Smooth muscle cell (in vitro differentiated cells): Measurements from ENCODE around the gene THAP11. TPM values are rescaled to one million over a fixed set of nuclear protein-coding genes. Genes with fewer than 3 reads are reported as not detected.

Source experiments
- DNase-seq: peaks from one replicate; lab custom pipeline; 2025; ENCODE audit not compliant: unreplicated experiment; lab: John Stamatoyannopoulos, UW
- H2AFZ ChIP-seq: fragments of 200-600 bp; sonication (generic); 2 replicates; pipeline ENCODE4 v1.6.0; 2016; ENCODE audit warnings: antibody characterized with exemption, low read depth, mild to moderate bottlenecking
- H3F3A ChIP-seq: fragments of 200-600 bp; sonication (generic); 2 replicates; pipeline ENCODE4 v1.6.0; 2017; ENCODE audit warnings: antibody characterized with exemption, low read depth
- H3K27ac ChIP-seq: fragments of 200-600 bp; sonication (generic); 2 replicates; pipeline ENCODE4 v1.5.1; 2016; ENCODE audit warnings: low read depth, mild to moderate bottlenecking
- H3K27me3 ChIP-seq: fragments of 200-600 bp; sonication (generic); 2 replicates; pipeline ENCODE4 v1.6.1; 2016; ENCODE audit warnings: low read depth, mild to moderate bottlenecking
- H3K36me3 ChIP-seq: fragments of 200-600 bp; sonication (generic); 2 replicates; pipeline ENCODE4 v1.5.1; 2016; ENCODE audit warnings: low read depth
- H3K4me1 ChIP-seq: fragments of 200-600 bp; sonication (generic); 2 replicates; pipeline ENCODE4 v1.5.1; 2016; ENCODE audit warnings: low read depth
- H3K4me2 ChIP-seq: fragments of 200-600 bp; sonication (generic); 2 replicates; pipeline ENCODE4 v1.6.0; 2016; ENCODE audit warnings: mild to moderate bottlenecking
- H3K4me3 ChIP-seq: fragments of 200-600 bp; sonication (generic); 2 replicates; pipeline ENCODE4 v1.5.1; 2016; ENCODE audit warnings: mild to moderate bottlenecking
- H3K79me2 ChIP-seq: fragments of 200-600 bp; sonication (generic); 2 replicates; pipeline ENCODE4 v1.6.0; 2016; ENCODE audit warnings: low read depth, mild to moderate bottlenecking
- H3K9ac ChIP-seq: fragments of 200-600 bp; sonication (generic); 2 replicates; pipeline ENCODE4 v1.6.0; 2016; ENCODE audit warnings: low read depth
- H3K9me3 ChIP-seq: fragments of 200-600 bp; sonication (generic); replicated peaks from 2 replicates; pipeline ENCODE4 v1.5.1; 2016; ENCODE audit warnings: low read depth
- H4K20me1 ChIP-seq: fragments of 200-600 bp; sonication (generic); 2 replicates; pipeline ENCODE4 v1.6.0; 2016; ENCODE audit warnings: low read depth
- CTCF ChIP-seq: fragments of 200-600 bp; sonication (generic); IDR thresholded peaks from 2 replicates; pipeline ENCODE4 v1.5.1; 2017; ENCODE audit warnings: borderline replicate concordance, mild to moderate bottlenecking, antibody characterized with exemption; ENCODE audit not compliant: insufficient read depth, poor library complexity, severe bottlenecking
- WGBS: methylation state at CpG from one replicate; pipeline ENCODE4 v1.1.7; 2016; ENCODE audit warnings: low lambda C conversion rate; 5-methylcytosine and 5-hydroxymethylcytosine counted together
- polyA plus RNA-seq: library from polyadenylated mRNA; unstranded; fragments of >200 nt; fragmentation: Nextera tagmentation; extraction: Ambion mirVana; gene quantifications from 2 replicates; pipeline ENCODE4 v1.2.1, GENCODE V29; 2016
- total RNA-seq: library from RNA; depleted of rRNA; stranded (reverse); fragments of >200 nt; gene quantifications from 2 replicates; pipeline ENCODE4 v1.2.3, GENCODE V29; 2014

The THAP11 gene
- total and polyA plus RNA-seq, 2 experiments from 2014 or later, result 23.0 to 38.3 TPM

DNA sequence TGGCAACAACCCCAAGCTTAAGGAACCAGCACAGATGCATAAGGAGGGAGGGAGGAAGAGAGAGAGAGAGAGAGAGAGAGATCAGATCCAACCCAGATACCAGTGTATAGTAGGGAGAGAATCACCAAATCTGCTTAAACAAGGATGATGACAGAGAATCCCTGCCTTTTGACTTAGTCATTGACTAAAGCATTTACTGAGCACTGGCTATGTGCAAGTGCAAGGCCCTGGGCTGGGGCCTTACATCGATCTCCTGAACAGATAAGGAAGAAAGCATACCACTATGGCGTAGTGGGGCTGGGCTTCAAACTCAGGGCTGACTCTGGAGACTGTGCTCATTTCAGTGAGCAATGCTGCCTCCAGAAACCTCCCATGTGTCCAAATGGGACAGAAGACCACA lies 19.6 kb upstream of the THAP11 start:
- H3K9me3 ChIP-seq, result no peaks in the 10 kb centered on the region
- no peaks in the 10 kb centered on the region for H3K36me3 ChIP-seq
- H3K4me1 ChIP-seq, result no peaks in the 10 kb centered on the region
- H3K27ac ChIP-seq, result no peak overlapping the region
- no peak for DNase-seq
- no peak overlapping the region for H3K4me2 ChIP-seq
- H3K27me3 ChIP-seq, result no peaks in the 10 kb centered on the region
- H4K20me1 ChIP-seq, result no peaks in the 10 kb centered on the region
- no peaks in the 10 kb centered on the region for H3K79me2 ChIP-seq
- WGBS, result 49% methylated on average over 2 of the region's 2 CpGs
- no peak overlapping the region for H3K4me3 ChIP-seq
- no peaks in the 10 kb centered on the region for H3F3A ChIP-seq
- no peak overlapping the region for H2AFZ ChIP-seq
- H3K9ac ChIP-seq, result no peak overlapping the region
- TF ChIP-seq CTCF, result no peak

- H3K4me3 ChIP-seq, result no peak overlapping the region
- no peak overlapping the region for H3K27ac ChIP-seq
- H3K36me3 ChIP-seq, result no peaks in the 10 kb centered on the region
- H3K4me2 ChIP-seq, result no peak overlapping the region
- no peak overlapping the region for H3K9ac ChIP-seq
- H2AFZ ChIP-seq, result no peak overlapping the region
- WGBS, result 90% methylated on average over 8 of the region's 8 CpGs
- H4K20me1 ChIP-seq, result no peaks in the 10 kb centered on the region
- H3K9me3 ChIP-seq, result no peaks in the 10 kb centered on the region
- no peak for DNase-seq
- H3K4me1 ChIP-seq, result no peaks in the 10 kb centered on the region
- H3F3A ChIP-seq, result no peaks in the 10 kb centered on the region
- no peaks in the 10 kb centered on the region for H3K27me3 ChIP-seq
- TF ChIP-seq CTCF, result no peak
- no peaks in the 10 kb centered on the region for H3K79me2 ChIP-seq
Observed at GRCh38 chr16:67825119-67825518, 17.0 kb upstream of the THAP11 start.

DNA sequence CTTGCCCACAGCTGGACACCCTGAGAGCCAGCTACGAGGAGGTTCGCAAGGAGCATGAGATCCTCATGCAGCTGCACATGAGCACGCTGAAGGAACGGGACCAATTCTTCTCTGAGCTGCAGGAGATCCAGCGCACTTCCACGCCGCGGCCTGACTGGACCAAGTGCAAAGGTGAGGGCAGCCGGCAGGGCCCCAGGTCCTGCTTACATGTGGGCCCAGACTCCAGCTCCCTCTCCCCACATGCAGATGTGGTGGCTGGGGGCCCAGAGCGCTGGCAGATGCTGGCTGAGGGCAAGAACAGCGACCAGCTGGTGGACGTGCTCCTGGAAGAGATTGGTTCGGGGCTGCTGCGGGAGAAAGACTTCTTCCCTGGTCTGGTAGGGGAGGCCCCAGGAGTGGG lies 16.2 kb upstream of the THAP11 start:
- no peaks in the 10 kb centered on the region for H3K36me3 ChIP-seq
- no peak for TF ChIP-seq CTCF
- no peaks in the 10 kb centered on the region for H3K4me1 ChIP-seq
- H2AFZ ChIP-seq, result no peak overlapping the region
- H3K79me2 ChIP-seq, result no peaks in the 10 kb centered on the region
- H3K4me3 ChIP-seq, result no peak overlapping the region
- H3K9ac ChIP-seq, result no peak overlapping the region
- WGBS, result 97% methylated on average over 14 of the region's 14 CpGs
- no peaks in the 10 kb centered on the region for H4K20me1 ChIP-seq
- no peak overlapping the region for H3K4me2 ChIP-seq
- H3K27ac ChIP-seq, result no peak overlapping the region
- H3K9me3 ChIP-seq, result no peaks in the 10 kb centered on the region
- no peaks in the 10 kb centered on the region for H3F3A ChIP-seq
- no peaks in the 10 kb centered on the region for H3K27me3 ChIP-seq
- DNase-seq, result no peak

DNA sequence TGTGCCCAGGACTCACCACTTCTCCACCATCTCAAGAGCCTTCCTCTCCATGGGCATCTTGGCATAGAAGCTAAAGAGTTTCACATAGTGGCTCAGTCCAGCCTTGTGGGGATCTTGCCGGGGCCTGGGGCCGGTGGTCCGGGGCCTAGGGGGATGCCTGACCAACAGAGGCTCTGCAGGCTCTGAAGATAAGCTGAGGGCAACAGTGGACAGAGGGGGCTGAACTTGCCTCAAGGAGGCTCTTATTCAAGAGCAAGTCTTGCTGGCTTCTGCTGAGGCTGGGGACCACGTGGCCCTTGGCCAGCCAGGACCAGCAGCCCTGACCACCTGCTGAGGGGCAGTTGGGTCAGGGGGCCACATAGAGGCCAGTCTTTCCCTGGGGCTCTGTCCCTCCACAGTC lies 13.5 kb upstream of the THAP11 start:
- TF ChIP-seq CTCF, result no peak
- 98% methylated on average over 4 of the region's 4 CpGs for WGBS

More for the DNA sequence above, 13.5 kb upstream of the THAP11 start:
- Histone ChIP-seq H2AFZ (no peak overlapping the region), H3K4me1 (no peaks in the 10 kb centered on the region), H3K79me2 (peaks cover 5% of the 10 kb centered on the region), H3K4me2 (no peak overlapping the region), H3K36me3 (no peaks in the 10 kb centered on the region), H3K9me3 (no peaks in the 10 kb centered on the region), H3K27me3 (no peaks in the 10 kb centered on the region), H4K20me1 (no peaks in the 10 kb centered on the region), H3K4me3 (no peak overlapping the region), H3K9ac (no peak overlapping the region), H3F3A (no peaks in the 10 kb centered on the region), H3K27ac (no peak overlapping the region)
- DNase-seq, result no peak
